Right hindlimb (tissue), 1 donor: ENCODE data around the gene ZNF775.

Experiments
- DNase-seq: peaks from one replicate; pipeline ENCODE4 v3.0.0-alpha.2; 2018

Gene ZNF775

GRCh38 chr7:150378853-150379440 is at the start of gene ZNF775:
Gene ZNF775 (plus strand): TSS chr7:150379330. CDS start chr7:150388471, 9,141 bp downstream.
- DNase-seq, result peak; percentile 96

GRCh38 chr7:150329331-150330120 is 49.6 kb upstream of the ZNF775 start:
- peak; percentile 82 for DNase-seq

GRCh38 chr7:150330211-150330885 is 48.8 kb upstream of the ZNF775 start:
- DNase-seq, result peak; percentile 69

- no peak for DNase-seq
Measured at GRCh38 chr7:150332852-150333635, 46.1 kb upstream of the ZNF775 start.

- no peak for DNase-seq
Measured at GRCh38 chr7:150333659-150334058, 45.5 kb upstream of the ZNF775 start.

GRCh38 chr7:150334108-150334507 is 45.0 kb upstream of the ZNF775 start:
- DNase-seq, result no peak

- DNase-seq, result no peak
Measured at GRCh38 chr7:150335108-150335773, 43.9 kb upstream of the ZNF775 start.

GRCh38 chr7:150335774-150336112 is 43.4 kb upstream of the ZNF775 start:
- no peak for DNase-seq

GRCh38 chr7:150336746-150337145 is 42.4 kb upstream of the ZNF775 start:
- no peak for DNase-seq

GRCh38 chr7:150337179-150337578 is 42.0 kb upstream of the ZNF775 start:
- no peak for DNase-seq

GRCh38 chr7:150337659-150338081 is 41.5 kb upstream of the ZNF775 start:
- no peak for DNase-seq

- no peak for DNase-seq
Measured at GRCh38 chr7:150338166-150338829, 40.8 kb upstream of the ZNF775 start.

GRCh38 chr7:150339409-150339809 is 39.7 kb upstream of the ZNF775 start:
- no peak for DNase-seq

- peak; percentile 61 for DNase-seq
Measured at GRCh38 chr7:150340024-150340749, 38.9 kb upstream of the ZNF775 start.

GRCh38 chr7:150340875-150341262 is 38.3 kb upstream of the ZNF775 start:
- no peak for DNase-seq

GRCh38 chr7:150341263-150342120 is 37.6 kb upstream of the ZNF775 start, which contains the start of gene RARRES2:
Gene RARRES2 (minus strand): TSS chr7:150341629. CDS start chr7:150340609, 1,020 bp downstream.
- peak; percentile 71 for DNase-seq

- no peak for DNase-seq
Measured at GRCh38 chr7:150342121-150342408, 37.1 kb upstream of the ZNF775 start.

GRCh38 chr7:150343225-150343624 is 35.9 kb upstream of the ZNF775 start:
- DNase-seq, result no peak

- DNase-seq, result no peak
Measured at GRCh38 chr7:150344299-150344698, 34.8 kb upstream of the ZNF775 start.

GRCh38 chr7:150345012-150345411 is 34.1 kb upstream of the ZNF775 start:
- DNase-seq, result no peak
